ENCODE data around the gene SH2D3C.

Gene SH2D3C

GRCh38 chr9:127808347-127809001 is 30.0 kb upstream of the SH2D3C start:
- DNase-seq: no peak

- DNase-seq: no peak
These were observed 28.4 kb upstream of the SH2D3C start for GRCh38 chr9:127806871-127807270.

- DNase-seq: no peak
These were observed 27.2 kb upstream of the SH2D3C start for GRCh38 chr9:127805620-127806019.

GRCh38 chr9:127803507-127804352 is 25.3 kb upstream of the SH2D3C start:
- DNase-seq: peak; percentile 17

GRCh38 chr9:127802576-127803443 is 24.3 kb upstream of the SH2D3C start, which contains the start of gene FPGS:
FPGS (plus strand) TSS chr9:127802882; CDS start chr9:127802925, 43 bp downstream.
- peak; percentile 94 for DNase-seq

- no peak for DNase-seq
These were observed 23.6 kb upstream of the SH2D3C start for GRCh38 chr9:127801955-127802575.

GRCh38 chr9:127796852-127797370 is 18.4 kb upstream of the SH2D3C start:
- no peak for DNase-seq

- DNase-seq: peak; percentile 49
These were observed 17.9 kb upstream of the SH2D3C start for GRCh38 chr9:127796225-127796813.

GRCh38 chr9:127794001-127794791 is 15.7 kb upstream of the SH2D3C start:
- no peak for DNase-seq

- DNase-seq: no peak
These were observed 14.7 kb upstream of the SH2D3C start for GRCh38 chr9:127793093-127793708.

GRCh38 chr9:127792417-127793031 is 14.1 kb upstream of the SH2D3C start:
- no peak for DNase-seq

- no peak for DNase-seq
These were observed 12.6 kb upstream of the SH2D3C start for GRCh38 chr9:127791085-127791484.

- no peak for DNase-seq
These were observed 11.8 kb upstream of the SH2D3C start for GRCh38 chr9:127790094-127790855.

- no peak for DNase-seq
These were observed 10.7 kb upstream of the SH2D3C start for GRCh38 chr9:127789179-127789578.

GRCh38 chr9:127788337-127789011 is 10.0 kb upstream of the SH2D3C start:
- no peak for DNase-seq

GRCh38 chr9:127786773-127787104 is 8.3 kb upstream of the SH2D3C start:
- DNase-seq: no peak

GRCh38 chr9:127785933-127786772 is 7.7 kb upstream of the SH2D3C start, which contains the start of gene CDK9:
CDK9 (plus strand) TSS chr9:127786034; CDS start chr9:127786149, 115 bp downstream.
- peak; percentile 93 for DNase-seq

Data from NCI-H774 (cell line).